GM23248 (cell line): ENCODE measurements around the gene RAB40B. TPM values are rescaled to one million over a fixed set of nuclear protein-coding genes. Genes with fewer than 3 reads are reported as not detected.

Experiments used
- DNase-seq: peaks from one replicate; pipeline ENCODE4 v3.0.0-alpha.2; 2015
- H2AFZ ChIP-seq: fragments of 200-600 bp; sonication (generic); 2 replicates; pipeline ENCODE4 v1.6.1; 2016; ENCODE audit warnings: antibody characterized with exemption
- H3F3A ChIP-seq: fragments of 200-600 bp; sonication (generic); 2 replicates; pipeline ENCODE4 v1.6.1; 2016; ENCODE audit warnings: mild to moderate bottlenecking, antibody characterized with exemption, mixed run types; ENCODE audit not compliant: insufficient read depth
- H3K27ac ChIP-seq: fragments of 200-600 bp; sonication (generic); 2 replicates; pipeline ENCODE4 v1.5.1; 2016; ENCODE audit warnings: mild to moderate bottlenecking
- H3K27me3 ChIP-seq: fragments of 200-600 bp; sonication (generic); replicated peaks from 2 replicates; pipeline ENCODE4 v1.6.1; 2016; ENCODE audit warnings: mild to moderate bottlenecking; ENCODE audit not compliant: insufficient read depth
- H3K36me3 ChIP-seq: fragments of 200-600 bp; sonication (generic); 2 replicates; pipeline ENCODE4 v1.6.1; 2016; ENCODE audit warnings: low read depth, mild to moderate bottlenecking
- H3K4me1 ChIP-seq: fragments of 200-600 bp; sonication (generic); 2 replicates; pipeline ENCODE4 v1.6.1; 2016; ENCODE audit warnings: mild to moderate bottlenecking; ENCODE audit not compliant: insufficient read depth
- H3K4me2 ChIP-seq: fragments of 200-600 bp; sonication (generic); one replicate; pipeline ENCODE4 v1.6.1; 2016; ENCODE audit warnings: mild to moderate bottlenecking; ENCODE audit not compliant: unreplicated experiment
- H3K4me3 ChIP-seq: fragments of 200-600 bp; sonication (generic); 2 replicates; pipeline ENCODE4 v1.5.1; 2016; ENCODE audit warnings: mild to moderate bottlenecking
- H3K79me2 ChIP-seq: fragments of 200-600 bp; sonication (generic); 2 replicates; pipeline ENCODE4 v1.6.1; 2016; ENCODE audit warnings: mild to moderate bottlenecking; ENCODE audit not compliant: insufficient read depth
- H3K9ac ChIP-seq: fragments of 200-600 bp; sonication (generic); 2 replicates; pipeline ENCODE4 v1.6.1; 2016; ENCODE audit warnings: mild to moderate bottlenecking
- H3K9me2 ChIP-seq: fragments of 200-600 bp; sonication (generic); 2 replicates; pipeline ENCODE4 v1.6.1; 2016; ENCODE audit warnings: mixed run types, mild to moderate bottlenecking, moderate library complexity; ENCODE audit not compliant: insufficient read depth
- H3K9me3 ChIP-seq: fragments of 200-600 bp; sonication (generic); one replicate; pipeline ENCODE4 v1.6.1; 2017; ENCODE audit warnings: low read depth
- H4K20me1 ChIP-seq: fragments of 200-600 bp; sonication (generic); 2 replicates; pipeline ENCODE4 v1.6.0; 2016; ENCODE audit not compliant: insufficient read depth
- EZH2 ChIP-seq: fragments of 200-600 bp; sonication (generic); IDR thresholded peaks from 2 replicates; pipeline ENCODE4 v1.6.1; 2018; ENCODE audit warnings: antibody characterized with exemption, mild to moderate bottlenecking; ENCODE audit not compliant: insufficient read depth, poor library complexity, severe bottlenecking
- EZH2phosphoT487 ChIP-seq: fragments of 200-600 bp; sonication (generic); IDR thresholded peaks from 2 replicates; pipeline ENCODE4 v1.6.1; 2018; ENCODE audit warnings: antibody characterized with exemption, moderate library complexity, mild to moderate bottlenecking, low read depth; ENCODE audit not compliant: insufficient read depth
- WGBS, 2 experiments: methylation state at CpG; one replicate each; pipeline ENCODE4 v1.1.6; 2015 to 2017; ENCODE audit warnings: low lambda C conversion rate in 2 of 2, low coverage in 1 of 2; ENCODE audit errors: missing lambda C conversion rate in 2 of 2; 5-methylcytosine and 5-hydroxymethylcytosine counted together
- in situ Hi-C: fragments of 300-500 bp; cut with MboI; formaldehyde crosslinking; loops from 2 replicates; pipeline ENCODE4 v1.15.0; 2020
- polyA plus RNA-seq: library from polyadenylated mRNA; unstranded; fragments of >200 nt; fragmentation: Nextera tagmentation; extraction: Ambion mirVana; gene quantifications from 2 replicates; pipeline ENCODE4 v1.2.1, GENCODE V29; 2016
- total RNA-seq: library from RNA; depleted of rRNA; stranded (reverse); fragments of >200 nt; shearing (Covaris generic); gene quantifications from 2 replicates; pipeline ENCODE4 v1.2.3, GENCODE V29; 2014

The RAB40B gene
- total and polyA plus RNA-seq, 2 experiments from 2014 or later = 23.7 to 23.8 TPM

GRCh38 chr17:82681547-82681946 lies 17.0 kb downstream of the RAB40B start:
- Histone ChIP-seq H3K9ac (no peak overlapping the region), H3K79me2 (no peaks in the 10 kb centered on the region), H3K27me3 (no peaks in the 10 kb centered on the region), H3K4me2 (no peak overlapping the region), H2AFZ (no peak overlapping the region), H3K4me1 (no peaks in the 10 kb centered on the region), H3K36me3 (no peaks in the 10 kb centered on the region), H3F3A (no peaks in the 10 kb centered on the region), H3K9me2 (no peaks in the 10 kb centered on the region), H4K20me1 (no peaks in the 10 kb centered on the region), H3K4me3 (no peak overlapping the region), H3K27ac (no peak overlapping the region), H3K9me3 (no peaks in the 10 kb centered on the region)
- no peak for DNase-seq
- WGBS, 2 experiments = 72 to 73% methylated on average over 3 of the region's 3 CpGs
- in situ Hi-C loops = no loop called here
- no peak for TF ChIP-seq EZH2phosphoT487
- no peak for TF ChIP-seq EZH2

GRCh38 chr17:82679586-82680465 lies 18.7 kb downstream of the RAB40B start:
- H3K36me3 ChIP-seq = no peaks in the 10 kb centered on the region
- DNase-seq = no peak
- no peak overlapping the region for H3K4me2 ChIP-seq
- H4K20me1 ChIP-seq = no peaks in the 10 kb centered on the region
- TF ChIP-seq EZH2phosphoT487 = no peak
- TF ChIP-seq EZH2 = no peak
- H2AFZ ChIP-seq = no peak overlapping the region
- H3K9ac ChIP-seq = no peak overlapping the region
- in situ Hi-C loops = no loop called here
- H3K27me3 ChIP-seq = no peaks in the 10 kb centered on the region
- WGBS, 2 experiments = 83 to 89% methylated on average over 26 to 28 of the region's 28 CpGs
- H3K9me2 ChIP-seq = no peaks in the 10 kb centered on the region
- H3F3A ChIP-seq = no peaks in the 10 kb centered on the region
- H3K4me1 ChIP-seq = no peaks in the 10 kb centered on the region
- H3K4me3 ChIP-seq = no peak overlapping the region
- no peaks in the 10 kb centered on the region for H3K9me3 ChIP-seq
- H3K27ac ChIP-seq = no peak overlapping the region
- no peaks in the 10 kb centered on the region for H3K79me2 ChIP-seq

GRCh38 chr17:82678265-82678891 lies 20.1 kb downstream of the RAB40B start:
- Histone ChIP-seq H3K36me3 (no peaks in the 10 kb centered on the region), H2AFZ (no peak overlapping the region), H3K9ac (no peak overlapping the region), H3K27me3 (no peaks in the 10 kb centered on the region), H3K79me2 (no peaks in the 10 kb centered on the region), H3K4me1 (no peaks in the 10 kb centered on the region), H3K9me3 (no peaks in the 10 kb centered on the region), H3K9me2 (no peaks in the 10 kb centered on the region), H3F3A (no peaks in the 10 kb centered on the region), H3K4me3 (no peak overlapping the region), H3K27ac (no peak overlapping the region), H4K20me1 (no peaks in the 10 kb centered on the region), H3K4me2 (no peak overlapping the region)
- DNase-seq = no peak
- in situ Hi-C loops = no loop called here
- WGBS, 2 experiments = 82 to 85% methylated on average over 14 of the region's 14 CpGs
- TF ChIP-seq EZH2phosphoT487 (no peak), EZH2 (no peak)

- H3K4me3 ChIP-seq = no peak overlapping the region
- DNase-seq = no peak
- H3K4me1 ChIP-seq = no peaks in the 10 kb centered on the region
- H3K79me2 ChIP-seq = no peaks in the 10 kb centered on the region
- WGBS, 2 experiments = 81 to 82% methylated on average over 23 of the region's 23 CpGs
- H2AFZ ChIP-seq = no peak overlapping the region
- H3K27ac ChIP-seq = no peak overlapping the region
- no peaks in the 10 kb centered on the region for H3K9me3 ChIP-seq
- H3K27me3 ChIP-seq = no peaks in the 10 kb centered on the region
- H4K20me1 ChIP-seq = no peaks in the 10 kb centered on the region
- no peaks in the 10 kb centered on the region for H3F3A ChIP-seq
- no peak overlapping the region for H3K9ac ChIP-seq
- no peaks in the 10 kb centered on the region for H3K9me2 ChIP-seq
- no peak for TF ChIP-seq EZH2
- no peak for TF ChIP-seq EZH2phosphoT487
- H3K4me2 ChIP-seq = no peak overlapping the region
- in situ Hi-C loops = no loop called here
- no peaks in the 10 kb centered on the region for H3K36me3 ChIP-seq
Observed at GRCh38 chr17:82677353-82677925, 21.1 kb downstream of the RAB40B start.
